ENCODE data around the gene MORF4L1.
"Not testable (repeated sequence)": the region's sequence is repeated elsewhere in the genome, so short reads cannot be mapped to it uniquely, and the experiment has no call there.

MORF4L1 gene

GRCh38 chr15:78837543-78837942 is 35.1 kb upstream of the MORF4L1 start:
- TF ChIP-seq EZH2phosphoT487 (IDR thresholded peaks at IDR 0.05; ENCODE audit: borderline replicate concordance), result no peak
- Histone ChIP-seq H3F3A (ENCODE audit: low read depth) (no peaks in the 10 kb centered on the region), H3K9ac (ENCODE audit: low read depth, low read length, poor library complexity, severe bottlenecking) (no peak overlapping the region), H3K9me2 (replicated peaks; ENCODE audit: low read depth, low read length) (no peaks in the 10 kb centered on the region), H3K4me3 (ENCODE audit: low read length, poor library complexity, severe bottlenecking) (no peak overlapping the region), H4K20me1 (ENCODE audit: insufficient read depth, low read length, poor library complexity, severe bottlenecking) (no peaks in the 10 kb centered on the region), H3K4me1 (ENCODE audit: insufficient read depth, low read length, poor library complexity, severe bottlenecking) (no peaks in the 10 kb centered on the region), H3K9me3 (ENCODE audit: insufficient read depth, low read depth, low read length) (no peaks in the 10 kb centered on the region), H3K79me2 (ENCODE audit: insufficient read depth, low read length) (no peaks in the 10 kb centered on the region), H3K36me3 (ENCODE audit: insufficient read depth, low read length) (no peaks in the 10 kb centered on the region), H2AFZ (ENCODE audit: low read length) (no peak overlapping the region), H3K27me3 (ENCODE audit: insufficient read depth, low read length, poor library complexity, severe bottlenecking) (no peaks in the 10 kb centered on the region), H3K4me2 (ENCODE audit: low read depth, low read length, poor library complexity, severe bottlenecking) (no peak overlapping the region)

GRCh38 chr15:78838489-78838888 is 34.2 kb upstream of the MORF4L1 start:
- H3F3A ChIP-seq (ENCODE audit: low read depth), result no peaks in the 10 kb centered on the region
- no peaks in the 10 kb centered on the region for H3K79me2 ChIP-seq (ENCODE audit: insufficient read depth, low read length)
- no peaks in the 10 kb centered on the region for H3K9me3 ChIP-seq (ENCODE audit: insufficient read depth, low read depth, low read length)
- H3K4me3 ChIP-seq (ENCODE audit: low read length, poor library complexity, severe bottlenecking), result no peak overlapping the region
- no peaks in the 10 kb centered on the region for H3K36me3 ChIP-seq (ENCODE audit: insufficient read depth, low read length)
- no peaks in the 10 kb centered on the region for H3K9me2 ChIP-seq (replicated peaks; ENCODE audit: low read depth, low read length)
- no peak overlapping the region for H2AFZ ChIP-seq (ENCODE audit: low read length)
- H3K4me2 ChIP-seq (ENCODE audit: low read depth, low read length, poor library complexity, severe bottlenecking), result no peak overlapping the region
- TF ChIP-seq EZH2phosphoT487 (IDR thresholded peaks at IDR 0.05; ENCODE audit: borderline replicate concordance), result no peak
- TF ChIP-seq CTCF (conservative IDR thresholded peaks at IDR 0.05; ENCODE audit: low read length), result no peak
- no peaks in the 10 kb centered on the region for H3K27me3 ChIP-seq (ENCODE audit: insufficient read depth, low read length, poor library complexity, severe bottlenecking)
- no peak overlapping the region for H3K9ac ChIP-seq (ENCODE audit: low read depth, low read length, poor library complexity, severe bottlenecking)
- H3K4me1 ChIP-seq (ENCODE audit: insufficient read depth, low read length, poor library complexity, severe bottlenecking), result no peaks in the 10 kb centered on the region
- H4K20me1 ChIP-seq (ENCODE audit: insufficient read depth, low read length, poor library complexity, severe bottlenecking), result no peaks in the 10 kb centered on the region

GRCh38 chr15:78839151-78839550 is 33.5 kb upstream of the MORF4L1 start:
- not testable (repeated sequence) for H3K4me2 ChIP-seq (ENCODE audit: low read depth, low read length, poor library complexity, severe bottlenecking); H3F3A ChIP-seq (ENCODE audit: low read depth); H3K9me3 ChIP-seq (ENCODE audit: insufficient read depth, low read depth, low read length); H3K9me2 ChIP-seq (replicated peaks; ENCODE audit: low read depth, low read length); H3K79me2 ChIP-seq (ENCODE audit: insufficient read depth, low read length); H3K4me1 ChIP-seq (ENCODE audit: insufficient read depth, low read length, poor library complexity, severe bottlenecking); H3K4me3 ChIP-seq (ENCODE audit: low read length, poor library complexity, severe bottlenecking); H3K27me3 ChIP-seq (ENCODE audit: insufficient read depth, low read length, poor library complexity, severe bottlenecking); H4K20me1 ChIP-seq (ENCODE audit: insufficient read depth, low read length, poor library complexity, severe bottlenecking); H2AFZ ChIP-seq (ENCODE audit: low read length); H3K36me3 ChIP-seq (ENCODE audit: insufficient read depth, low read length); H3K9ac ChIP-seq (ENCODE audit: low read depth, low read length, poor library complexity, severe bottlenecking)

GRCh38 chr15:78840661-78841375 is 31.9 kb upstream of the MORF4L1 start:
- no peaks in the 10 kb centered on the region for H3K36me3 ChIP-seq (ENCODE audit: insufficient read depth, low read length)
- H3K9me3 ChIP-seq (ENCODE audit: insufficient read depth, low read depth, low read length), result no peaks in the 10 kb centered on the region
- H3K9ac ChIP-seq (ENCODE audit: low read depth, low read length, poor library complexity, severe bottlenecking), result no peak overlapping the region
- TF ChIP-seq EZH2phosphoT487 (IDR thresholded peaks at IDR 0.05; ENCODE audit: borderline replicate concordance), result no peak
- no peak for TF ChIP-seq CTCF (conservative IDR thresholded peaks at IDR 0.05; ENCODE audit: low read length)
- no peak overlapping the region for H2AFZ ChIP-seq (ENCODE audit: low read length)
- H3K9me2 ChIP-seq (replicated peaks; ENCODE audit: low read depth, low read length), result no peaks in the 10 kb centered on the region
- H4K20me1 ChIP-seq (ENCODE audit: insufficient read depth, low read length, poor library complexity, severe bottlenecking), result no peaks in the 10 kb centered on the region
- H3K79me2 ChIP-seq (ENCODE audit: insufficient read depth, low read length), result no peaks in the 10 kb centered on the region
- H3F3A ChIP-seq (ENCODE audit: low read depth), result no peaks in the 10 kb centered on the region
- no peak overlapping the region for H3K4me3 ChIP-seq (ENCODE audit: low read length, poor library complexity, severe bottlenecking)
- H3K4me1 ChIP-seq (ENCODE audit: insufficient read depth, low read length, poor library complexity, severe bottlenecking), result no peaks in the 10 kb centered on the region
- H3K27me3 ChIP-seq (ENCODE audit: insufficient read depth, low read length, poor library complexity, severe bottlenecking), result no peaks in the 10 kb centered on the region
- H3K4me2 ChIP-seq (ENCODE audit: low read depth, low read length, poor library complexity, severe bottlenecking), result no peak overlapping the region
